HepG2 (cell line): Measurements from ENCODE around the gene PKMYT1. TPM values are rescaled to one million over a fixed set of nuclear protein-coding genes. Genes with fewer than 3 reads are reported as not detected.

Experiments used
- GABPA ChIP-seq, 2 experiments: IDR thresholded peaks; 2 replicates each; pipeline ENCODE4 v1.6.1; 2011 to 2016; ENCODE audit warnings: low read depth in 2 of 2, low read length in 1 of 2, missing biosample characterization in 1 of 2, missing genetic modification characterization in 1 of 2
- HDAC1 ChIP-seq: sonication (generic); formaldehyde crosslinking; IDR thresholded peaks from 2 replicates; pipeline ENCODE4 v1.5.1; 2020; ENCODE audit warnings: mild to moderate bottlenecking, missing genetic modification reagents
- HMG20A ChIP-seq: IDR thresholded peaks from 2 replicates; pipeline ENCODE4 v1.6.1; 2016; ENCODE audit warnings: borderline replicate concordance
- KLF9 ChIP-seq: IDR thresholded peaks from 2 replicates; pipeline ENCODE4 v1.6.1; 2016; ENCODE audit warnings: low read depth
- MAFK ChIP-seq, 2 experiments: IDR thresholded peaks in 1 of 2; conservative IDR thresholded peaks in 1 of 2; 2 replicates each; pipeline ENCODE4 v1.6.1; 2011; ENCODE audit warnings: improper control_type of control experiment in 2 of 2, low read length in 2 of 2
- NFKB2 ChIP-seq: sonication (generic); formaldehyde crosslinking; IDR thresholded peaks from 2 replicates; pipeline ENCODE4 v1.4.0; 2020; ENCODE audit warnings: missing genetic modification reagents, borderline replicate concordance
- ZFP36L2 ChIP-seq: sonication (generic); formaldehyde crosslinking; IDR thresholded peaks from 2 replicates; pipeline ENCODE4 v1.4.0; 2020; ENCODE audit warnings: missing genetic modification reagents
- ZNF205 ChIP-seq: IDR thresholded peaks from 2 replicates; pipeline ENCODE4 v1.6.1; 2018; ENCODE audit warnings: missing biosample characterization, missing genetic modification reagents
- ZNF335 ChIP-seq: sonication (generic); formaldehyde crosslinking; IDR thresholded peaks from 2 replicates; pipeline ENCODE4 v1.4.0; 2020; ENCODE audit warnings: missing genetic modification reagents
- polyA plus RNA-seq, 8 experiments: library from polyadenylated mRNA; depleted of rRNA in 3 of 8; stranded (reverse) in 7 of 8; unstranded in 1 of 8; fragments of >200 nt; fragmentation: Illumina TruSeq in 4 of 8; extraction: Trizol in 4 of 8; gene quantifications; 2 replicates each; pipeline versions ENCODE4 v1.2.1 to v1.2.3, GENCODE V29; 2011 to 2016; ENCODE audit warnings: low read depth in 4 of 8, missing spikeins in 1 of 8, mixed read lengths in 1 of 8; ENCODE audit not compliant: insufficient read depth in 1 of 8
- total RNA-seq, 5 experiments: library from RNA; depleted of rRNA; stranded (reverse); fragments of >200 nt; fragmentation: Illumina TruSeq; extraction: Trizol; gene quantifications; 2 replicates each; pipeline ENCODE4 v1.2.3, GENCODE V29; 2016; ENCODE audit warnings: low read depth in 1 of 5
- TF ChIP-seq, protein P1 (sequence below): sonication (generic); formaldehyde crosslinking; IDR thresholded peaks from 2 replicates; pipeline ENCODE4 v1.4.0; 2020; ENCODE audit warnings: missing genetic modification reagents, low read depth, mild to moderate bottlenecking, borderline replicate concordance
- TF ChIP-seq, protein P2 (sequence below): sonication (generic); formaldehyde crosslinking; IDR thresholded peaks from 2 replicates; pipeline ENCODE4 v1.4.0; 2020; ENCODE audit warnings: missing genetic modification reagents
- TF ChIP-seq, protein P3 (sequence below): IDR thresholded peaks from 2 replicates; pipeline ENCODE4 v1.6.1; 2016; ENCODE audit warnings: low read depth, borderline replicate concordance
- TF ChIP-seq, protein P4 (sequence below): sonication (generic); formaldehyde crosslinking; IDR thresholded peaks from 2 replicates; pipeline ENCODE4 v1.8.0; 2022; ENCODE audit warnings: missing genetic modification reagents, low read depth, mild to moderate bottlenecking, borderline replicate concordance
- TF ChIP-seq, protein P5 (sequence below): sonication (generic); formaldehyde crosslinking; IDR thresholded peaks from 2 replicates; pipeline ENCODE4 v1.5.0; 2020; ENCODE audit warnings: missing genetic modification reagents, mild to moderate bottlenecking, borderline replicate concordance
- TF ChIP-seq, protein P6 (sequence below): sonication (generic); formaldehyde crosslinking; IDR thresholded peaks from 2 replicates; pipeline ENCODE4 v1.4.0; 2020; ENCODE audit warnings: mild to moderate bottlenecking, missing genetic modification reagents
- TF ChIP-seq, protein P7 (sequence below): sonication (generic); formaldehyde crosslinking; IDR thresholded peaks from 2 replicates; pipeline ENCODE4 v1.5.1; 2020; ENCODE audit warnings: mild to moderate bottlenecking, missing genetic modification reagents

Gene PKMYT1
- total and polyA plus RNA-seq, 2 of the 13 experiments (the other 11 are each of a cell fraction or from before 2014, with no cell fraction given): 7.0 to 27.8 TPM

DNA sequence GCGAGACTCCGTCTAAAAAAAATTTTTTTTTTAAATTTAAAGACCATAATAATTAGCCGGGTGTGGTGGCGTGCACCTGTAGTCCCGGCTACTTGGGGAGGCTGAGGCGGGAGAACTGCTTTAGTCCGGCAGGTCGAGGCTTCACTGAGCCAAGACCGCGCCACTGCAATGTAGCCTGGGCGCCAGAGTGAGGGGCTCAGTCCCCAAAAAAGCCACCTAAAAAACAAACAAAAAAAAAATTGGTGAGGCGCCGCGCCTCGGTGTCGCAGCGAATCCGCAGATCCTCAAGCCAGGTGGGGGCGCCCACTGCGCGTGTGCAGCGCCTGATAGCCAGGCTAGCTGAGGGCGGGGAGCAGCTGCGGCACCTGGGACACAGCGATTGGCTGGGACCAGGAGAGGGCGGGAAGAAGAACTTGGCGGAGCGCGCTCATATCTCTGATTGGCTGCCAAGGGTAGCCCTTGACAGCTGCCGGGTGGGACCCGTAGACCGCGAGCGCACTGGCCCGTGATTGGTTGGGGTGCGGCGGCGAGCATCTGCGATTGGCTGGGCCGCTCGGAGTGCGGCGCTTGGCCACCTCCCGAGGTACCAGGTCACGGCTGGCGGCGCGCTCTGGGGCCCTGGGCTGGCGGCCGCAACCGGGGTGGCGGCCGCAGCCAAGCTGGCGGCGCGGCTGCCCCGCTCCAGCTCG is 23.5 kb upstream of the PKMYT1 start (continued):
- TF ChIP-seq, protein P1, sequence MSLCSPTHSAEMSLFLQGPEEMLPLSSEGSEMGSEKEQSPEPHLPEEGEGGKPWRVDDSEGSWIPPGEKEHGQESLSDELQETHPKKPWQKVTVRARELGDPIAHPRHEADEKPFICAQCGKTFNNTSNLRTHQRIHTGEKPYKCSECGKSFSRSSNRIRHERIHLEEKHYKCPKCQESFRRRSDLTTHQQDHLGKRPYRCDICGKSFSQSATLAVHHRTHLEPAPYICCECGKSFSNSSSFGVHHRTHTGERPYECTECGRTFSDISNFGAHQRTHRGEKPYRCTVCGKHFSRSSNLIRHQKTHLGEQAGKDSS: no peak
- TF ChIP-seq, protein P2, sequence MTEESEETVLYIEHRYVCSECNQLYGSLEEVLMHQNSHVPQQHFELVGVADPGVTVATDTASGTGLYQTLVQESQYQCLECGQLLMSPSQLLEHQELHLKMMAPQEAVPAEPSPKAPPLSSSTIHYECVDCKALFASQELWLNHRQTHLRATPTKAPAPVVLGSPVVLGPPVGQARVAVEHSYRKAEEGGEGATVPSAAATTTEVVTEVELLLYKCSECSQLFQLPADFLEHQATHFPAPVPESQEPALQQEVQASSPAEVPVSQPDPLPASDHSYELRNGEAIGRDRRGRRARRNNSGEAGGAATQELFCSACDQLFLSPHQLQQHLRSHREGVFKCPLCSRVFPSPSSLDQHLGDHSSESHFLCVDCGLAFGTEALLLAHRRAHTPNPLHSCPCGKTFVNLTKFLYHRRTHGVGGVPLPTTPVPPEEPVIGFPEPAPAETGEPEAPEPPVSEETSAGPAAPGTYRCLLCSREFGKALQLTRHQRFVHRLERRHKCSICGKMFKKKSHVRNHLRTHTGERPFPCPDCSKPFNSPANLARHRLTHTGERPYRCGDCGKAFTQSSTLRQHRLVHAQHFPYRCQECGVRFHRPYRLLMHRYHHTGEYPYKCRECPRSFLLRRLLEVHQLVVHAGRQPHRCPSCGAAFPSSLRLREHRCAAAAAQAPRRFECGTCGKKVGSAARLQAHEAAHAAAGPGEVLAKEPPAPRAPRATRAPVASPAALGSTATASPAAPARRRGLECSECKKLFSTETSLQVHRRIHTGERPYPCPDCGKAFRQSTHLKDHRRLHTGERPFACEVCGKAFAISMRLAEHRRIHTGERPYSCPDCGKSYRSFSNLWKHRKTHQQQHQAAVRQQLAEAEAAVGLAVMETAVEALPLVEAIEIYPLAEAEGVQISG (CRISPR knock-in tag): peak; percentile 49
- TF ChIP-seq NFKB2 (peak; percentile 55; the same call in 1 of the 2 replicates), GABPA (IDR thresholded peaks at IDR 0.05; ENCODE audit: low read depth, low read length) (no peak), GABPA (CRISPR knock-in tag; IDR thresholded peaks at IDR 0.05; ENCODE audit: low read depth) (0 out of 2 replicates have a peak, but pooled peaks have one; percentile 51), ZFP36L2 (CRISPR knock-in tag) (0 out of 2 replicates have a peak, but pooled peaks have one; percentile 65), MAFK (conservative IDR thresholded peaks at IDR 0.05 in 1 of 2, IDR thresholded peaks at IDR 0.05 in 1 of 2; ENCODE audit: low read length in 2 of 2) (no peak), ZNF205 (CRISPR knock-in tag) (0 out of 2 replicates have a peak, but pooled peaks have one; percentile 28), HDAC1 (peak; percentile 74), KLF9 (0 out of 2 replicates have a peak, but pooled peaks have one; percentile 51), ZNF335 (0 out of 2 replicates have a peak, but pooled peaks have one; percentile 29), HMG20A (no peak)
- TF ChIP-seq, protein P3, sequence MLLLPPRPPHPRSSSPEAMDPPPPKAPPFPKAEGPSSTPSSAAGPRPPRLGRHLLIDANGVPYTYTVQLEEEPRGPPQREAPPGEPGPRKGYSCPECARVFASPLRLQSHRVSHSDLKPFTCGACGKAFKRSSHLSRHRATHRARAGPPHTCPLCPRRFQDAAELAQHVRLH (CRISPR knock-in tag): peak; percentile 76; the same call in 1 of the 2 replicates
- TF ChIP-seq, protein P4, sequence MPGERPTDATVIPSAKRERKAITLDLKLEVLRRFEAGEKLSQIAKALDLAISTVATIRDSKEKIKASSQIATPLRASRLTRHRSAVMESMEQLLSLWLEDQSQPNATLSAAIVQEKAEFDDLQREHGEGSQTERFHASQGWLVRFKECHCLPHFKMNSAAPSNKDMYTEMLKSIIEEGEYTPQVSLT (CRISPR knock-in tag): no peak
- TF ChIP-seq, protein P5, sequence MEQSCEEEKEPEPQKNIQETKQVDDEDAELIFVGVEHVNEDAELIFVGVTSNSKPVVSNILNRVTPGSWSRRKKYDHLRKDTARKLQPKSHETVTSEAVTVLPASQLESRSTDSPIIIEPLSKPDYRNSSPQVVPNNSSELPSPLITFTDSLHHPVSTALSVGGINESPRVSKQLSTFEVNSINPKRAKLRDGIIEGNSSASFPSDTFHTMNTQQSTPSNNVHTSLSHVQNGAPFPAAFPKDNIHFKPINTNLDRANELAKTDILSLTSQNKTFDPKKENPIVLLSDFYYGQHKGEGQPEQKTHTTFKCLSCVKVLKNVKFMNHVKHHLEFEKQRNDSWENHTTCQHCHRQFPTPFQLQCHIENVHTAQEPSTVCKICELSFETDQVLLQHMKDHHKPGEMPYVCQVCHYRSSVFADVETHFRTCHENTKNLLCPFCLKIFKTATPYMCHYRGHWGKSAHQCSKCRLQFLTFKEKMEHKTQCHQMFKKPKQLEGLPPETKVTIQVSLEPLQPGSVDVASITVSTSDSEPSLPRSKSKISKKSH (CRISPR knock-in tag): peak; percentile 53; the same call in 1 of the 2 replicates
- TF ChIP-seq, protein P6, sequence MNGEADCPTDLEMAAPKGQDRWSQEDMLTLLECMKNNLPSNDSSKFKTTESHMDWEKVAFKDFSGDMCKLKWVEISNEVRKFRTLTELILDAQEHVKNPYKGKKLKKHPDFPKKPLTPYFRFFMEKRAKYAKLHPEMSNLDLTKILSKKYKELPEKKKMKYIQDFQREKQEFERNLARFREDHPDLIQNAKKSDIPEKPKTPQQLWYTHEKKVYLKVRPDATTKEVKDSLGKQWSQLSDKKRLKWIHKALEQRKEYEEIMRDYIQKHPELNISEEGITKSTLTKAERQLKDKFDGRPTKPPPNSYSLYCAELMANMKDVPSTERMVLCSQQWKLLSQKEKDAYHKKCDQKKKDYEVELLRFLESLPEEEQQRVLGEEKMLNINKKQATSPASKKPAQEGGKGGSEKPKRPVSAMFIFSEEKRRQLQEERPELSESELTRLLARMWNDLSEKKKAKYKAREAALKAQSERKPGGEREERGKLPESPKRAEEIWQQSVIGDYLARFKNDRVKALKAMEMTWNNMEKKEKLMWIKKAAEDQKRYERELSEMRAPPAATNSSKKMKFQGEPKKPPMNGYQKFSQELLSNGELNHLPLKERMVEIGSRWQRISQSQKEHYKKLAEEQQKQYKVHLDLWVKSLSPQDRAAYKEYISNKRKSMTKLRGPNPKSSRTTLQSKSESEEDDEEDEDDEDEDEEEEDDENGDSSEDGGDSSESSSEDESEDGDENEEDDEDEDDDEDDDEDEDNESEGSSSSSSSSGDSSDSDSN (CRISPR knock-in tag): peak; percentile 45
- TF ChIP-seq, protein P7, sequence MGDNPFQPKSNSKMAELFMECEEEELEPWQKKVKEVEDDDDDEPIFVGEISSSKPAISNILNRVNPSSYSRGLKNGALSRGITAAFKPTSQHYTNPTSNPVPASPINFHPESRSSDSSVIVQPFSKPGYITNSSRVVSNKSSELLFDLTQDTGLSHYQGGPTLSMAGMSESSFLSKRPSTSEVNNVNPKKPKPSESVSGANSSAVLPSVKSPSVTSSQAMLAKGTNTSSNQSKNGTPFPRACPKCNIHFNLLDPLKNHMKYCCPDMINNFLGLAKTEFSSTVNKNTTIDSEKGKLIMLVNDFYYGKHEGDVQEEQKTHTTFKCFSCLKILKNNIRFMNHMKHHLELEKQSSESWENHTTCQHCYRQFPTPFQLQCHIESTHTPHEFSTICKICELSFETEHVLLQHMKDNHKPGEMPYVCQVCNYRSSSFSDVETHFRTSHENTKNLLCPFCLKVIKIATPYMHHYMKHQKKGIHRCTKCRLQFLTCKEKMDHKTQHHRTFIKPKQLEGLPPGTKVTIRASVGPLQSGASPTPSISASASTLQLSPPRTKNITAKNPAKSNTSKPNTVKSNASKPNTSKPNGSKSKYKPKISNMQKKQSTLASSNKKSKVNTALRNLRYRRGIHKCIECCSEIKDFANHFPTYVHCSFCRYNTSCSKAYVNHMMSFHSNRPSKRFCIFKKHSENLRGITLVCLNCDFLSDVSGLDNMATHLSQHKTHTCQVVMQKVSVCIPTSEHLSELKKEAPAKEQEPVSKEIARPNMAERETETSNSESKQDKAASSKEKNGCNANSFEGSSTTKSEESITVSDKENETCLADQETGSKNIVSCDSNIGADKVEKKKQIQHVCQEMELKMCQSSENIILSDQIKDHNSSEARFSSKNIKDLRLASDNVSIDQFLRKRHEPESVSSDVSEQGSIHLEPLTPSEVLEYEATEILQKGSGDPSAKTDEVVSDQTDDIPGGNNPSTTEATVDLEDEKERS: no peak
